OCI-LY3 (cell line): Measurements from ENCODE around the gene FAM25A.
A peak's percentile ranks its signal among the peaks of the same experiment; 100 is the strongest.

ENCODE experiments used
- H2AFZ ChIP-seq: fragments of 200-600, 300-600 bp; shearing (Covaris generic); 2 replicates; pipeline ENCODE4 v1.6.0; 2014; ENCODE audit warnings: antibody characterized with exemption, low read depth, low read length
- H3K27ac ChIP-seq: fragments of 200-600, 300-600 bp; sonication (generic); 2 replicates; pipeline ENCODE4 v1.5.1; 2014; ENCODE audit warnings: mild to moderate bottlenecking, low read length, moderate library complexity, mixed read lengths
- H3K27me3 ChIP-seq: fragments of 200-600, 300-600 bp; sonication (generic); 2 replicates; pipeline ENCODE4 v1.6.1; 2014; ENCODE audit warnings: low read depth, low read length, mixed read lengths
- H3K36me3 ChIP-seq: fragments of 200-600, 300-600 bp; sonication (generic); replicated peaks from 2 replicates; pipeline ENCODE3; 2014; ENCODE audit warnings: low read depth, low read length, mixed read lengths
- H3K4me1 ChIP-seq: fragments of 300-600, 200-600 bp; sonication (generic); 2 replicates; pipeline ENCODE4 v1.6.1; 2014; ENCODE audit warnings: low read length, mixed read lengths
- H3K4me2 ChIP-seq: fragments of 200-600, 300-600 bp; sonication (generic); 2 replicates; pipeline ENCODE4 v1.6.1; 2014; ENCODE audit warnings: low read length, mixed read lengths
- H3K4me3 ChIP-seq: fragments of 300-600, 200-600 bp; sonication (generic); 2 replicates; pipeline ENCODE4 v1.5.1; 2014; ENCODE audit warnings: antibody characterized with exemption, mild to moderate bottlenecking, low read length, moderate library complexity
- H3K79me2 ChIP-seq: fragments of 300-600, 200-600 bp; shearing (Covaris generic); 2 replicates; pipeline ENCODE4 v1.6.1; 2014; ENCODE audit warnings: mild to moderate bottlenecking, low read length, mixed read lengths
- H3K9ac ChIP-seq: fragments of 300-600, 200-600 bp; shearing (Covaris generic); 2 replicates; pipeline ENCODE4 v1.6.0; 2014; ENCODE audit warnings: mild to moderate bottlenecking, low read length, moderate library complexity
- H3K9me3 ChIP-seq: fragments of 200-600, 300-600 bp; shearing (Covaris generic); 2 replicates; pipeline ENCODE4 v1.6.1; 2014; ENCODE audit warnings: low read length, mixed read lengths; ENCODE audit not compliant: insufficient read depth
- H4K20me1 ChIP-seq: fragments of 200-600, 300-600 bp; sonication (generic); 2 replicates; pipeline ENCODE4 v1.6.1; 2016; ENCODE audit warnings: low read length, mixed read lengths; ENCODE audit not compliant: insufficient read depth
- EZH2phosphoT487 ChIP-seq: fragments of 200-600 bp; shearing (Covaris generic); IDR thresholded peaks from 2 replicates; pipeline ENCODE4 v1.6.1; 2018; ENCODE audit warnings: antibody characterized with exemption, mixed run types, low read depth
- TF ChIP-seq, protein P1 (sequence below): fragments of 200-600, 300-600 bp; sonication (generic); IDR thresholded peaks from 2 replicates; pipeline ENCODE4 v1.5.1; 2014; ENCODE audit warnings: antibody characterized with exemption, low read length, low read depth

FAM25A gene

DNA sequence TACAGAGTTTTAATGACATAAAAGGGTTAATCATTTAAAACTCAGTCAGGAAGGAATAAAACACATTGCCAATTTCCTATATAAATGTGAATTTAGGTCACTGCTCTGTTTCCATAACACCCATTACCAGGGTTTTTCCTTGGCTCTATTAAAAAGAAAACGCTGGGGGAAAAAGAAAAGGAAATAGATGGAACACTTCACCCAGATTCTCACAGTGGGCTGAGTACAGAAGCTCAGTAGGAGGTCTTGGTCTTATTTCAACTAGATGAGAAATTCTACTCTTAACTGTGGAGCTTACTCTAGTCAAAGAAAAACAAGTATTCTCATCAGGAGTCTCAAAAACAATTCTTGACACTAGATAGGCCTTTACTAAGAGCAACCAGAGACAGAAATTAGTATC, 38.1 kb downstream of the FAM25A start:
- H3K4me3 ChIP-seq, result no peak overlapping the region
- no peaks in the 10 kb centered on the region for H3K79me2 ChIP-seq
- H3K36me3 ChIP-seq, result peaks cover 31% of the 10 kb centered on the region
- H3K9me3 ChIP-seq, result no peaks in the 10 kb centered on the region
- 0 out of 2 replicates have a peak, but pooled peaks cover 3% of the 10 kb centered on the region for H4K20me1 ChIP-seq
- no peak overlapping the region for H3K27ac ChIP-seq
- no peak for TF ChIP-seq EZH2phosphoT487
- TF ChIP-seq, protein P1, sequence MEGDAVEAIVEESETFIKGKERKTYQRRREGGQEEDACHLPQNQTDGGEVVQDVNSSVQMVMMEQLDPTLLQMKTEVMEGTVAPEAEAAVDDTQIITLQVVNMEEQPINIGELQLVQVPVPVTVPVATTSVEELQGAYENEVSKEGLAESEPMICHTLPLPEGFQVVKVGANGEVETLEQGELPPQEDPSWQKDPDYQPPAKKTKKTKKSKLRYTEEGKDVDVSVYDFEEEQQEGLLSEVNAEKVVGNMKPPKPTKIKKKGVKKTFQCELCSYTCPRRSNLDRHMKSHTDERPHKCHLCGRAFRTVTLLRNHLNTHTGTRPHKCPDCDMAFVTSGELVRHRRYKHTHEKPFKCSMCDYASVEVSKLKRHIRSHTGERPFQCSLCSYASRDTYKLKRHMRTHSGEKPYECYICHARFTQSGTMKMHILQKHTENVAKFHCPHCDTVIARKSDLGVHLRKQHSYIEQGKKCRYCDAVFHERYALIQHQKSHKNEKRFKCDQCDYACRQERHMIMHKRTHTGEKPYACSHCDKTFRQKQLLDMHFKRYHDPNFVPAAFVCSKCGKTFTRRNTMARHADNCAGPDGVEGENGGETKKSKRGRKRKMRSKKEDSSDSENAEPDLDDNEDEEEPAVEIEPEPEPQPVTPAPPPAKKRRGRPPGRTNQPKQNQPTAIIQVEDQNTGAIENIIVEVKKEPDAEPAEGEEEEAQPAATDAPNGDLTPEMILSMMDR, result no peak
- H3K27me3 ChIP-seq, result no peaks in the 10 kb centered on the region
- H3K9ac ChIP-seq, result no peak overlapping the region
- no peak overlapping the region for H3K4me2 ChIP-seq
- peaks cover 16% of the 10 kb centered on the region for H3K4me1 ChIP-seq
- no peak overlapping the region for H2AFZ ChIP-seq

- H2AFZ ChIP-seq, result no peak overlapping the region
- H3K4me1 ChIP-seq, result peaks cover 12% of the 10 kb centered on the region
- 0 out of 2 replicates have a peak, but pooled peaks cover 3% of the 10 kb centered on the region for H4K20me1 ChIP-seq
- no peaks in the 10 kb centered on the region for H3K9me3 ChIP-seq
- no peaks in the 10 kb centered on the region for H3K79me2 ChIP-seq
- no peak overlapping the region for H3K27ac ChIP-seq
- no peak overlapping the region for H3K4me2 ChIP-seq
- no peak overlapping the region for H3K9ac ChIP-seq
- H3K36me3 ChIP-seq, result peaks cover 25% of the 10 kb centered on the region
- no peak overlapping the region for H3K4me3 ChIP-seq
- no peaks in the 10 kb centered on the region for H3K27me3 ChIP-seq
- no peak for TF ChIP-seq EZH2phosphoT487
- TF ChIP-seq, protein P1, result no peak
These were observed 39.3 kb downstream of the FAM25A start for GRCh38 chr10:87059401-87059800.

- TF ChIP-seq EZH2phosphoT487, result no peak
- TF ChIP-seq, protein P1, result no peak
- Histone ChIP-seq H3K4me1 (peaks cover 12% of the 10 kb centered on the region), H4K20me1 (no peaks in the 10 kb centered on the region), H3K36me3 (peaks cover 25% of the 10 kb centered on the region), H3K79me2 (no peaks in the 10 kb centered on the region), H3K4me2 (no peak overlapping the region), H3K27me3 (no peaks in the 10 kb centered on the region), H3K27ac (no peak overlapping the region), H2AFZ (no peak overlapping the region), H3K9me3 (no peaks in the 10 kb centered on the region), H3K4me3 (no peak overlapping the region), H3K9ac (no peak overlapping the region)
These were observed 40.3 kb downstream of the FAM25A start for GRCh38 chr10:87060280-87060928.

DNA sequence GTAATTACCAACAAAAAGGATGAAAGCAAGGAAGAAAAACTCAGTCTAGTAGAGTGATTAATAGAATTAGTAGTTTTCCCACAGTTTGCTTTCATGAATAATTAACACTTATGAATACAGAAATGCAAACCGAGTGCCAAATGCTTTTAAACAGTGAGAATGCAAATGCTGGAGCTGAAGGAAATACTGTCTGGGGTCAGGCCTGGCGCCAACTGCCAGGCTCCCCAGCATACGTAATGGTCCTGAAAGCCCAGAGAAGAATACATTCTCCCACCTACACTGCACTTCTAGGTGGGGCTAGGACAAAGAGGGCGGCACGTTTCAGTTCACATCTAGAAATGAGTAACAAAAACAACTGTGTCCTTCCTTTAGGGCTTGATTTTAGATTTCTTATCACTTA, 44.6 kb downstream of the FAM25A start:
- Histone ChIP-seq H3K9ac (no peak overlapping the region), H3K4me3 (no peak overlapping the region), H3K9me3 (no peaks in the 10 kb centered on the region), H3K27me3 (no peaks in the 10 kb centered on the region), H3K36me3 (peaks cover 30% of the 10 kb centered on the region), H3K27ac (0 out of 2 replicates have a peak overlapping the region, but pooled peaks have one; percentile 16), H2AFZ (no peak overlapping the region), H4K20me1 (no peaks in the 10 kb centered on the region; the same call in 1 of the 2 replicates), H3K4me1 (peaks cover 10% of the 10 kb centered on the region), H3K4me2 (peak overlapping the region; percentile 17; the same call in 1 of the 2 replicates), H3K79me2 (no peaks in the 10 kb centered on the region)
- TF ChIP-seq, protein P1, result no peak
- no peak for TF ChIP-seq EZH2phosphoT487
